GM12878 (cell line): ENCODE data around the gene ITPR3. TPM values are rescaled to one million over a fixed set of nuclear protein-coding genes. Genes with fewer than 3 reads are reported as not detected.

ENCODE experiments used
- ATAC-seq: fragments of 200-7000 bp; cut with Tn5 transposase; 3 replicates; pipeline ENCODE4 v1.9.1; 2020; ENCODE audit warnings: mild to moderate bottlenecking, moderate library complexity
- BruUV-seq: library from RNA; stranded (reverse); fragments of 400-500 nt; replicated peaks from 2 replicates; lab custom pipeline; 2021; lab: Mats Ljungman, UMichigan
- CTCF ChIA-PET: fragments of 300-600 bp; sonication (Branson Sonifier 250); formaldehyde crosslinking; extraction: SDS; loops from one replicate; lab custom pipeline; 2021; ENCODE audit warnings: inconsistent platforms; lab: Yijun Ruan, JAX
- POLR2A ChIA-PET: fragments of 350-600 bp; formaldehyde crosslinking; extraction: SDS; loops from one replicate; lab custom pipeline; 2021; ENCODE audit warnings: inconsistent platforms; lab: Charles Lee
- RAD21 ChIA-PET: fragments of 300-600 bp; sonication (Branson Sonifier 250); formaldehyde crosslinking; loops from one replicate; lab custom pipeline; 2023; ENCODE audit warnings: antibody characterized with exemption; ENCODE audit not compliant: unreplicated experiment; lab: Charles Lee
- SMC1A ChIA-PET: fragments of 300-600 bp; sonication (Branson Sonifier 250); formaldehyde crosslinking; loops from one replicate; lab custom pipeline; 2023; ENCODE audit not compliant: unreplicated experiment, uncharacterized antibody; lab: Charles Lee
- DNase-seq: peaks from one replicate; pipeline ENCODE4 v3.0.0-alpha.2; 2011; ENCODE audit warnings: low read depth, low spot score
- FAIRE-seq: peaks from 3 replicates; lab custom pipeline; 2011; peaks lifted over from hg19 to GRCh38; lab: Jason Lieb, UNC
- H2AFZ ChIP-seq: 2 replicates; pipeline ENCODE4 v1.6.0; 2011; ENCODE audit warnings: low read depth, low read length, control low read depth; ENCODE audit not compliant: control insufficient read depth
- H3K27ac ChIP-seq: 2 replicates; pipeline ENCODE4 v1.5.1; 2011; ENCODE audit warnings: control low read depth; ENCODE audit not compliant: control insufficient read depth, insufficient read depth
- H3K27me3 ChIP-seq, 2 experiments: replicated peaks in 1 of 2; 2 replicates each; pipeline versions ENCODE4 v1.6.0 to v1.6.1; 2011; ENCODE audit warnings: low read length in 1 of 2; ENCODE audit not compliant: control insufficient read depth in 2 of 2, insufficient read depth in 2 of 2
- H3K36me3 ChIP-seq, 2 experiments: 2 replicates each; pipeline ENCODE4 v1.5.1; 2011; ENCODE audit warnings: low read length in 1 of 2; ENCODE audit not compliant: control insufficient read depth in 2 of 2, insufficient read depth in 2 of 2
- H3K4me1 ChIP-seq: 2 replicates; pipeline ENCODE4 v1.6.1; 2011; ENCODE audit warnings: mild to moderate bottlenecking, low read length, moderate library complexity, mixed read lengths; ENCODE audit not compliant: control insufficient read depth, insufficient read depth
- H3K4me2 ChIP-seq: 2 replicates; pipeline ENCODE4 v1.6.0; 2011; ENCODE audit warnings: control low read depth; ENCODE audit not compliant: control insufficient read depth, insufficient read depth
- H3K4me3 ChIP-seq: fragments of 200-600 bp; sonication (generic); 2 replicates; pipeline ENCODE4 v1.5.1; 2016
- H3K79me2 ChIP-seq: 2 replicates; pipeline ENCODE4 v1.6.0; 2011; ENCODE audit warnings: low read length; ENCODE audit not compliant: control insufficient read depth, insufficient read depth
- H3K9ac ChIP-seq: 2 replicates; pipeline ENCODE4 v1.8.0; 2011; ENCODE audit warnings: low read length, control low read depth, mixed read lengths; ENCODE audit not compliant: control insufficient read depth, insufficient read depth
- H3K9me3 ChIP-seq: replicated peaks from 3 replicates; pipeline ENCODE4 v1.5.1; 2011; ENCODE audit warnings: mild to moderate bottlenecking, low read length; ENCODE audit not compliant: control insufficient read depth, insufficient read depth
- H4K20me1 ChIP-seq: 2 replicates; pipeline ENCODE4 v1.6.0; 2011; ENCODE audit not compliant: control insufficient read depth, insufficient read depth
- CTCF ChIP-seq, 3 experiments: IDR thresholded peaks in 2 of 3; conservative IDR thresholded peaks in 1 of 3; 2 replicates each; pipeline ENCODE4 v1.5.1; 2011; ENCODE audit warnings: low read depth in 3 of 3, low read length in 3 of 3, mild to moderate bottlenecking in 3 of 3, control low read depth in 2 of 3, moderate library complexity in 2 of 3, inconsistent platforms in 1 of 3, mixed read lengths in 1 of 3; ENCODE audit not compliant: control insufficient read depth in 2 of 3, insufficient read depth in 1 of 3; ENCODE audit errors: extremely low read depth in 1 of 3
- E2F4 ChIP-seq: IDR thresholded peaks from 2 replicates; pipeline ENCODE4 v1.6.1; 2012; ENCODE audit warnings: low read depth, low read length, improper control_type of control experiment
- HSF1 ChIP-seq: fragments of 150-350 bp; IDR thresholded peaks from 2 replicates; pipeline ENCODE4 v1.6.1; 2014; ENCODE audit warnings: mild to moderate bottlenecking, low read depth, low read length
- NR2F1 ChIP-seq: fragments of 450-650 bp; conservative IDR thresholded peaks from 2 replicates; pipeline ENCODE4 v1.6.1; 2017; ENCODE audit warnings: mild to moderate bottlenecking
- SMARCA5 ChIP-seq: fragments of 450-650 bp; IDR thresholded peaks from 2 replicates; pipeline ENCODE4 v1.6.1; 2017; ENCODE audit warnings: mild to moderate bottlenecking
- TAF1 ChIP-seq: IDR thresholded peaks from 2 replicates; pipeline ENCODE4 v1.6.1; 2011; ENCODE audit warnings: mild to moderate bottlenecking, low read depth, low read length, borderline replicate concordance
- ZBTB11 ChIP-seq: fragments of 450-650 bp; formaldehyde crosslinking; IDR thresholded peaks from 2 replicates; pipeline ENCODE4 v1.5.0; 2022; ENCODE audit warnings: mild to moderate bottlenecking, missing genetic modification characterization
- ZNF24 ChIP-seq: fragments of 450-650 bp; IDR thresholded peaks from 2 replicates; pipeline ENCODE4 v1.6.1; 2017; ENCODE audit warnings: antibody characterized with exemption, mild to moderate bottlenecking
- WGBS: methylation state at CpG from one replicate; pipeline ENCODE4 v1.1.6; 2016; ENCODE audit warnings: low lambda C conversion rate; ENCODE audit not compliant: insufficient replicate concordance, insufficient coverage; ENCODE audit errors: missing lambda C conversion rate; 5-methylcytosine and 5-hydroxymethylcytosine counted together
- in situ Hi-C: fragments of 300-500 bp; cut with MboI; formaldehyde crosslinking; loops from 9 replicates; pipeline ENCODE4 v1.14.3; 2018; ENCODE audit warnings: mixed read lengths
- intact Hi-C: fragments of 100-400 bp; cut with micrococcal nuclease; formaldehyde crosslinking; loops from one replicate; pipeline ENCODE4 v1.14.2; 2022; ENCODE audit not compliant: unreplicated experiment
- polyA plus RNA-seq, 11 experiments: library from polyadenylated mRNA; depleted of rRNA in 4 of 11; unstranded in 6 of 11; stranded (reverse) in 5 of 11; fragments of >200 nt; fragmentation: Nextera tagmentation in 4 of 11; fragmentation: Illumina TruSeq in 1 of 11; extraction: Ambion mirVana in 4 of 11; extraction: Trizol in 1 of 11; gene quantifications; 1 replicate in 1 of 11; 2 replicates in 10 of 11; pipeline versions ENCODE4 v1.2.1 to v1.2.3, GENCODE V29; 2011 to 2016; ENCODE audit warnings: inconsistent platforms in 2 of 11, missing spikeins in 2 of 11, low read depth in 1 of 11
- total RNA-seq, 4 experiments: library from RNA; depleted of rRNA in 3 of 4; stranded (reverse); fragments of >200 nt in 3 of 4; fragmentation: Illumina TruSeq in 1 of 4; extraction: Trizol in 1 of 4; gene quantifications; 2 replicates each; pipeline versions ENCODE4 v1.2.1 to v1.2.3, GENCODE V29; 2013 to 2021

Gene ITPR3
- total and polyA plus RNA-seq, 10 of the 15 experiments (the other 5 are each of a cell fraction or from before 2014, with no cell fraction given): 0.32 to 34.0 (median 11.9) TPM

- no peaks in the 10 kb centered on the region; a peak in 1 of 4 replicates for H3K36me3 ChIP-seq
- WGBS: 78% methylated on average over 7 of the region's 7 CpGs
- no peak overlapping the region for H3K9ac ChIP-seq
- no peak for ATAC-seq
- H3K27ac ChIP-seq: no peak overlapping the region
- no peak overlapping the region for H3K4me3 ChIP-seq
- H3K27me3 ChIP-seq: no peaks in the 10 kb centered on the region
- CTCF ChIA-PET: interaction anchor here (0.8 to 1.9 kb wide), 5 partner anchors 14 to 311 kb away, joined by 3 to 11 read pairs (median 3); no protein-coding TSS in a partner anchor
- no peak for TF ChIP-seq NR2F1
- peak; percentile 89 for TF ChIP-seq ZNF24
- no peak for TF ChIP-seq ZBTB11 (CRISPR knock-in tag)
- peak in 1 of 3 experiments; percentile 9; a peak in 1 of 6 replicates for TF ChIP-seq CTCF (IDR thresholded peaks at IDR 0.05 in 2 of 3, conservative IDR thresholded peaks at IDR 0.05 in 1 of 3; ENCODE audit: control insufficient read depth in 2 of 3, extremely low read depth in 1 of 3, insufficient read depth in 1 of 3, low read depth in 3 of 3, low read length in 3 of 3)
- no peak for TF ChIP-seq HSF1
- no peak for TF ChIP-seq TAF1
- TF ChIP-seq E2F4: no peak
- no peak for TF ChIP-seq SMARCA5
- TF ChIP-seq, all 136 proteins: peak for 2
- peaks cover 21% of the 10 kb centered on the region for H3K4me1 ChIP-seq
- DNase-seq: no peak
- SMC1A ChIA-PET: interaction anchor here (1.1 to 1.7 kb wide), 3 partner anchors 13 to 123 kb away, joined by 3 to 4 read pairs (median 3); no protein-coding TSS in a partner anchor
- peaks cover 10% of the 10 kb centered on the region for H3K79me2 ChIP-seq
- POLR2A ChIA-PET: no interaction called here
- BruUV-seq: no TSS peak
- intact Hi-C loops (no loop called here), in situ Hi-C loops (no loop called here)
- no peak overlapping the region for H3K4me2 ChIP-seq
- no peaks in the 10 kb centered on the region for H3K9me3 ChIP-seq
- no peaks in the 10 kb centered on the region for H4K20me1 ChIP-seq
- no peak for FAIRE-seq
- RAD21 ChIA-PET: interaction anchor here (0.9 to 1.0 kb wide), 2 partner anchors 30 to 134 kb away, joined by 3 read pairs; partner anchors contain the start of gene BAK1
- H2AFZ ChIP-seq: no peak overlapping the region
These were observed 93.4 kb downstream of the ITPR3 start for GRCh38 chr6:33714385-33715040.
